GM18907 (cell line): ENCODE measurements around the gene DMRT1.

ENCODE experiments used
- ATAC-seq: cut with Tn5 transposase; IDR thresholded peaks from one replicate; pipeline ENCODE4 v1.9.1; 2021; ENCODE audit warnings: mild to moderate bottlenecking, moderate library complexity; ENCODE audit not compliant: unreplicated experiment

DMRT1 gene

GRCh38 chr9:920927-921326, 79.4 kb downstream of the DMRT1 start:
- ATAC-seq: no peak

- ATAC-seq: no peak
Measured at GRCh38 chr9:922171-922570, 80.7 kb downstream of the DMRT1 start.

GRCh38 chr9:922731-923130, 81.2 kb downstream of the DMRT1 start:
- ATAC-seq: no peak

- no peak for ATAC-seq
Measured at GRCh38 chr9:926976-927375, 85.5 kb downstream of the DMRT1 start.

- peak; percentile 83 for ATAC-seq
Measured at GRCh38 chr9:928363-929042, 87.0 kb downstream of the DMRT1 start.

DNA sequence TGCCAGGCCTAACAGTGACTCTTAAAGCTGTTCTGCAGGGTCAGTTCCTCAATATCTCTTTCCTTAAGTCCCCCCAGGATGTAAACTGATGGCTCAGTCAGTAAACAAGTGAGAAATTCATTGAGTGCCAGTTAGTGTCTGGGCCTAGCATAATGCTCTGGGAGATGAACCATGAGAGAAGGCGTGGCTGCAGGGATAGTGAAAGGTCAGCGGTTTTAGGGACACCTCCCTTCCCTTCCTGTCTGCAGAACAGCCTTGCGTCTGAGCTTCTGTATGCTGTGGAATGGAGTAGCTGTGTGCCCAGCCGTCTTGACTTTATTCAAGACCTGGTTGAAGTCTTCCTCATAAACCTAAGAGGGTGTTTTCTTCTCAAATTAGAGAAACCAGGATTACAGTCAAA, 88.2 kb downstream of the DMRT1 start:
- ATAC-seq: no peak

DNA sequence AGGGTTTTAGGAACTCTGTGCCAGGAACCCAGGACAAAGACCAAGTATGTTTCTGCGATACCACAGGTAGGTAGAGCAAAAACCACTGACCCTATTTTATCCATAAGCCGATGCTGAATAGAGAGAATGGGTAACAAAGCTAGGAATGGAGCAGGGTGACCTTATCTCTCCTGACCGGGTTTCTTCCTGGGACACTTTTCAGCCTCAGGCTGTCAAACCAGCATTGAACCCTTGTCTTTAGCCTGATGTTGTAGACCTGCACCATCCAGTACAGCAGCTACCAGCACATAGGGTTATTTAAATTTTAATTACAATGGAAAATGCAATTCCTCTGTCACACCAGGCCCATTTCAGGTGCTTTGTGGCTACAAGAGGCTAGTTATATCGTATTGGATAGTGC, 91.9 kb downstream of the DMRT1 start:
- ATAC-seq: no peak

DNA sequence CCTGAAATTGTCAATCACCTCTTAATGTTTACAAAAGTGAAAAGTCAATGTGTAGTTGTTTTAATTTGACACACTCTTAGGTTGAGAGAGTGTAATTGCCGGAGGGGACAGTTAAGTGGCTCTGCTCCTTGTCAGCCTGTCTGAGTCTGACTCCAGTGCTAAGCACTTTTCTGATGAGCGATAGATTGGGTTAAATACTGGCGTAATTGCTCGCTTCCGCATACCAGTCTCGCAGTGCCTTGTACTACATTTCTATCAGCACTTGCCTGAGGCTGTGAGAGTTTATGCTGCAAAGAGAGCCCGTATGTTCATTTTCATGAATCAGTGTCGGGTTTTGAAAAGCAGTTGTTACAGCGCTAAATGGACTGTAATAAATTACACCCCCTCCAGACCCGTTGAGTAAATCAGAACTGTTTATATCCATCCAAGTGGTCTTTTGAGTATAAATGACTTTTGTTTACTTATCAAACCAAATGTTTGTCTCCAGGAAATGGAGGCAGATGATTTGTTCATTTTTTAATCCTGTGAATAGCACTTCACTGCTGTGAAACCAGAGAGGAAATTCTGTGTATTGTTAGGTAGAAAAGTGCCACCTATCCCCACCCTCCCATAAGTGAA, 94.0 kb downstream of the DMRT1 start:
- ATAC-seq: no peak

- ATAC-seq: no peak
Measured at GRCh38 chr9:942805-943580, 101.5 kb downstream of the DMRT1 start.

- ATAC-seq: no peak
Measured at GRCh38 chr9:947985-948384, 106.5 kb downstream of the DMRT1 start.

- ATAC-seq: no peak
Measured at GRCh38 chr9:948497-948896, 107.0 kb downstream of the DMRT1 start.

DNA sequence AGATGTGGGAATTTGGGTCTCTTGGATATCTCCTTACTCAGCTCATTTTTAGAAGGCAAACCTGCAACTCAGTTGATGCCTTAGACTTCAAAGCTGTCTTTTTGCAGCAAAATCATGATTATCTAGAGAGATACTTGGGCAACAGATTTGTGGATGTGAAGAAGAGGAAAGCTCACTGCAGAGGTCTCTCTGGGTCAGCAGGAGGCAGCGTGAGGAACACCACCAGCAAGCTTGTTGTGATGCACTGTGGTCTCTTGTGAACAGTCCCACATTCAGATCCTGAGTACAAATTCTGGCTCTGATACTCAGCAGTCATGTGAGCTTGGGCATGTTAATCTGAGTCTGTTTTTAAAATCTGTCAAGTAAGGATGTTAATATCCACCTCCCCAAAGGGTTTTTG, 108.6 kb downstream of the DMRT1 start:
- ATAC-seq: no peak

DNA sequence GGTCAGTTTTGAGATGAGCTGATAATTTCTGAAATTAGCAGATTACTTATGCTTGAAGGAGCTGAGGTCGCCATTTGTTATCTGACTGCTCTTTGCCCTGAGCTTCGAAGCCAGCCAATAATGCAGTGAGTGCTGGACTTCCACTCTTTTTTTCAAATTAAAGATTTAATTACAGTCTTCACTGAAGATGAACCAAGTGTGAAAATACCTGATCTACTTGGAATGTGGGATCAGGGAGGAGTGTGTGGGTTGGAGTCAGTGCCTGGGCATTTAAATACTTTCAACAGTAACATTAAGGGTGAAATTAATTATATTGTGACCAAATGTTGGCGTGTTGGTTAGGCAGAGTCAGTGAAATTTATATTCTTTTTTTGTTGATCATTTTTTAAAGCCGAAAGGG, 111.0 kb downstream of the DMRT1 start:
- no peak for ATAC-seq

DNA sequence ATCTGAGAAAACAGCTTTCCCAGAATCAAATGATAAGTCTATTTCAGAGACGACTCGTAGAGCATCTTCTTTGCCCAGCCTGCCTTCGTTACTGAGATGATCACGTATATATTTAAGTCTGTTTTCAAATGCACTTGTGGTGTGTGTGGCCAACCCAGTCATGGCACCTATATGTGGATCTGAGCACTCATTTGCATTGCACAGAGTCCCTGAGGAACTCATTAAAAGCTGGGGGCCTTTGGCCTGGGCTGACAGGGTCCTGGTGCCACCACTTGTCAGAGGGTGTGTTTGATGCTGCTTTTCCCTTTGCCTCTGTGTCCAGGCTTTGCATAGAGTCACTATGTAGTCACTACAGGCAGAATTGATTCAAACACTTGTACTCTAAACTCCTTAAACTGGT, 117.6 kb downstream of the DMRT1 start:
- no peak for ATAC-seq

DNA sequence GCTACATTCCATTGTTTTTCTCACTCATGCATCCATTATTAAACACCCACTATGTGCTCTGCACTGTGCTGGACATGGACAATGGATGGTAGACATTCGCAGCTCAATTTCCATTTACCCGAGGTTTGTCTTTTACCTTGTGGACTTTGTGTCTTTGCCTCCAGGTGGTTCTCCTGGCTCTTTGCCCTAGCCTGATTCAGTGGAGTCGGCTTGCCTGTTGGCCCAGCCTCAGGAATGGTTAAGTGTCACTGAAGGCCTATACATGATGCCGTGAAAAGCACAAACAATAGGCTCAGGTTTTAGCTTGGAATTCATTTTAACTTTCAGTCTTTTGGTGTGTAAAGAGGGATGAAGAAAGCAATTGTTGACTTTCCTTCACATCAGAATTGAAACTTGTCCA, 118.4 kb downstream of the DMRT1 start:
- no peak for ATAC-seq

DNA sequence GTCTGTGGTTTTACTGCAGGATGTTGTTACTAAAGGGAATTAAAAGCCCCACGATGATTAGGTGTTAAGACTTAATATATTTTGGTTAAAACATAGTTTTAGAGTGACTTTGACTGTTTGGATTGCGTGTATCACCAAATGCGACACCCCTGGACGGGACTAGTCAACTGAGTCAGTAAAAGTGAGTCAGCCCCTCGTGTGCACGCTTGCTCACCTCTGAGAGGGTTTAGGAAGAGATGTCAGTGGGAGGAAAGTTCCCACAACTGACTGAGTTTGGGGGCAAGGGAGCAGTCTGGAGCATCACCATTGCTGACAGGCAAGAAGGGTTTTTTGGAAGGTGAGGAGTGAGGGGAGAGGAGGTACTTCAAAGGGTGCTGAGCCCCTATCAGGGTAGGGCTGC, 120.5 kb downstream of the DMRT1 start:
- no peak for ATAC-seq

DNA sequence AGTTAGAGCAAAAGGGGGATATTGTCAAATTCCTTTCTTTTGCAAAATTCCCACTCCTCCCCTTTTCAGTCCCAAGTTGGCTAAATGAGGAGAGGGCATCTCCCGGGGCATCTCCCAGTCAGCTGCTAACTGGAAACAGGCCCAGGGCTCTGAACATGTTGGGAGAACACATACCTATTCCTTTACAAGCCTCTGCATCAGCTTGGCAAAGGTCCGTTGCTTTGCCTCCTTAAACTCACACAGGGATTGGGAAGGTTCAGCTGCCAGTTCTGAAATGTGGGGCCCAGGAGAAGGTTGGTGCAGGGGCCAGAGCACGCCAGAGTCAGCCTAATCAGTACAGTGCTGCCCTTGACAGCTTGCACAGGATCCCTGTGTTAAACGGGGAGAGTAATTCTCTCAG, 124.0 kb downstream of the DMRT1 start:
- ATAC-seq: no peak

GRCh38 chr9:966870-967269, 125.4 kb downstream of the DMRT1 start:
- no peak for ATAC-seq

DNA sequence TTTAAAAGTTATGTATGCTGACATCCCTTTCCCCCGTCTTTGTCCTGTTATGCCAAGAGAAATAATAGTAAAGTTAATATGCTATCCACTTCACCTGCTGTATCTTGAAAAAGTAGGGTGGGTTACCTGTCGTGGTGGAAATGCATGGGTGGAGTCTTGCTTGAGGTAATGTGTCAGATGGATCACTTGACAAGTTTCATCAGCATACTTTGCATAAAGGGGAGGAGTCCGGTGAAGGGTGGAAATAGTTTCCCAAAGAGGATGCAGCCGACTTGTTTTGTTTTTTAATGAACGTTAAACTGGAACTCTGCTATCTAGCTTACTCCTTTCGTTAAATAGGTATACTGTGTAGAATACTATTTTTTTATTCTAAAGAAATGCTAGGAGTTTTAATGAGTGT, 125.9 kb downstream of the DMRT1 start:
- no peak for ATAC-seq

GRCh38 chr9:967903-968641, 126.6 kb downstream of the DMRT1 start:
- no peak for ATAC-seq

- no peak for ATAC-seq
Measured at GRCh38 chr9:969310-970150, 128.0 kb downstream of the DMRT1 start.
